ENCODE results near the gene ZNF44. TPM values are rescaled to one million over a fixed set of nuclear protein-coding genes. Genes with fewer than 3 reads are reported as not detected.
"Not testable (repeated sequence)": the region's sequence is repeated elsewhere in the genome, so short reads cannot be mapped to it uniquely, and the experiment has no call there.

Gene ZNF44
- total RNA-seq, 1 donor from 2014 or later = 10.4 TPM

- H3K4me1 ChIP-seq = no peaks in the 10 kb centered on the region
- no peaks in the 10 kb centered on the region for H3K27me3 ChIP-seq
- peaks cover 24 to 39% of the 10 kb centered on the region in 2 donors for H3K36me3 ChIP-seq
- intact Hi-C loops (cut with DNase I) = no loop called here
- peaks cover 0 to 15% of the 10 kb centered on the region in 2 donors for H3K9me3 ChIP-seq
- no peak overlapping the region for H3K27ac ChIP-seq
- DNase-seq (ENCODE audit: low spot score in 2 of 2) = no peak
- no peak for TF ChIP-seq CTCF (IDR thresholded peaks at IDR 0.05)
- no peak overlapping the region for H3K4me3 ChIP-seq
Observed at GRCh38 chr19:12325690-12326089, 31.0 kb upstream of the ZNF44 start.

DNA sequence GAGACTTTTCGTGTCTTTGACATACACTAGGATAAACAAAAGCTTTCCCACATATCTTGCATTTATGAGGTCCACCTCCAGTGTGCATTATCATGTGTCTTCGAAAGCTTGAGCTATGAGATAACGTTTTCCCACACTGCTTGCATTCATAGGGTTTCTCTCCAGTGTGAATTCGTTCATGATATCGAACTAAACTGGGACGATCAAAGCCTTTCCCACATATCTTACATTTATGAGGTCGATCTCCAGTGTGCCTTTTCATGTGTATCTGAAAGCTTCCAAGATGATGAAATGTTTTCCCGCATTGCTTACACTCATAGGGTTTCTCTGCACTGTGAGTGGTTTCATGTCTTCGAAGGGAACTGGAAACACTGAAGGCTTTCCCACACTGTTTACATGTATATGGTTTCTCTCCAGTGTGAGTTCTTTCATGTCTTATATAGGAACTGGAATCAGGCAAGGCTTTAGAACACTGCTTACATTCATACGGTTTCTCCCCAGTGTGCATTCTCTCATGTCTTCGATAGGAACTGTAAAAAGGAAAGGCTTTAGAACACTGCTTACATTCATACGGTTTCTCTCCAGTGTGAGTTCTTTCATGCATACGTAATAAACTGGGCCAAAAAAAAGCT, 24.2 kb upstream of the ZNF44 start:
- H3K4me3 ChIP-seq = no peak overlapping the region
- intact Hi-C loops (cut with DNase I) = no loop called here
- peaks cover 54 to 75% of the 10 kb centered on the region in 2 donors for H3K36me3 ChIP-seq
- no peak for DNase-seq (ENCODE audit: low spot score in 2 of 2)
- no peak for TF ChIP-seq CTCF (IDR thresholded peaks at IDR 0.05)
- H3K4me1 ChIP-seq = no peaks in the 10 kb centered on the region
- H3K27me3 ChIP-seq = no peaks in the 10 kb centered on the region
- H3K9me3 ChIP-seq = peaks cover 3 to 46% of the 10 kb centered on the region in 2 donors
- no peak overlapping the region for H3K27ac ChIP-seq

DNA sequence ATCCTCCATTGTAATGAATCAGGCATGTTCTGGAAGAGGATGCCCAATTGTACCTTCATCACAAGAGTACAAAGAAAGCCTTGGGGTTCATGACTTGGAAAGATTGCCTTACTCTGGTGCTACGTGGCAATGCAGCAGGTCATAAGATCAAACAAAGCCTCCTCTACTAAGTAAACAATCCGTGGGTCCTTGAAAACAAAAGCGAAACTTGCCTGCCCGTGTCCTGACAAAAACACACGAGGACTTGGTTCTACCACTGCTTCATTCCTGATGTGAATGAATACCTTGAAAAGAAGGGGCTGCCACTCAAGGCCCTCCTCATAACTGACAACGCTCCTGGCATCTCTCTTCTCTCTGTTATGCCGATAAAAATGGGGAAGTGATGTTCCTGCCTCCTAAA, 19.9 kb upstream of the ZNF44 start:
- DNase-seq (ENCODE audit: low spot score in 2 of 2) = no peak
- H3K36me3 ChIP-seq = peaks cover 21 to 35% of the 10 kb centered on the region in 2 donors
- intact Hi-C loops (cut with DNase I) = no loop called here
- TF ChIP-seq CTCF (IDR thresholded peaks at IDR 0.05) = no peak
- H3K27me3 ChIP-seq = no peaks in the 10 kb centered on the region
- no peak overlapping the region for H3K4me3 ChIP-seq
- H3K27ac ChIP-seq = no peak overlapping the region
- no peaks in the 10 kb centered on the region for H3K4me1 ChIP-seq
- H3K9me3 ChIP-seq = peaks cover 3 to 21% of the 10 kb centered on the region in 2 donors

- H3K4me3 ChIP-seq; H3K36me3 ChIP-seq; H3K9me3 ChIP-seq; DNase-seq (ENCODE audit: low spot score in 2 of 2); H3K27me3 ChIP-seq; intact Hi-C loops (cut with DNase I); H3K27ac ChIP-seq; H3K4me1 ChIP-seq: not testable (repeated sequence)
Observed at GRCh38 chr19:12308891-12309290, 14.2 kb upstream of the ZNF44 start.

DNA sequence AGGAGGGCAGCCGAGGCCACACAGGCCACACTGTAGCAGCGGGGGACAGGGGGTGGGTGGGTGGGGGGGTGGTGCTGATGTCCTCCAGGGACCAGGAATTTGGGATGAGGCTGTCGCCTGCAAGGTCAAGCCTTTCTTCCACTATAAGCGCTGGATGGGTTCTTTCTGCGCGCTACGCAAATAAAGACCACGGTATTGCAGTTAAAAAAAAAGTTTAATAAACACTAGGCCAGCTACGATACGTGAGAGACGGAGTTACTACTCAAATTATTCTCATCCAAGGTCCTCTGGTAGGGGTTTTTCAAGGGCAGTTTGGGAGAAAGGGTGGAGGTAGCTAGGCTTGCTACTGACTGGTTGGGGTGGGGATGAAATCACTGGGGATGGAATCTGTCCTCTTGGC, 508 bp upstream of the ZNF44 start:
- no peak for TF ChIP-seq CTCF (IDR thresholded peaks at IDR 0.05)
- no peaks in the 10 kb centered on the region for H3K27me3 ChIP-seq
- intact Hi-C loops (cut with DNase I) = loop anchor here (1.0 to 10.0 kb wide), 7 partner anchors 38 to 440 kb away; partner anchors contain the start of genes GET3, TRIR, ZNF136 and ZNF443
- H3K9me3 ChIP-seq = no peaks in the 10 kb centered on the region
- peak overlapping the region; percentile 84 for H3K27ac ChIP-seq
- peaks cover 8 to 15% of the 10 kb centered on the region in 2 donors for H3K4me1 ChIP-seq
- no peak for DNase-seq (ENCODE audit: low spot score in 2 of 2)
- no peaks in the 10 kb centered on the region for H3K36me3 ChIP-seq
- peak overlapping the region; percentile 76 to 80 for H3K4me3 ChIP-seq

DNA sequence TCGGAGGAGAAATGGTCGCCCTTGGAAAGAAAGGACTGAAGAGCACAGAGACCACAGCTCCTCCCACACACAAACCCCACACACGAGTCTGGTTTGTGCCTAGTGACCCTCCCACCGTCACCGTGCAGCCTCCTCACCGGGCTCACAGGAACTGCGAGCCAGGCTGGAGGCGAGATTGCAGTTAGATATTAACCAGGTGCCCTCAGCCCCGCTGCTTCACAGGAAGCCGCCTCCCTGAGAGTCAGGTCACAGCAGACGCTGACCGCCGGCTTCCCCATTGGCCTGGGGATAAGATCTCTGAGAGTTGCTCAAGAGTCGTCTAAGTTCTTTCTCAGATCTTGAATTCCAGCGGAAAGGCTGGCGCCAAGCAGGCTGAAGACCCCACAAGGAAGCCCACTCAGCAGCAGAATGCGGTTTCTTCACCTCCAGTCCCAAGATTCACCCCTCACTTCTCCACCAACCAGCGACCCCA, 870 bp downstream of the ZNF44 start:
- H3K36me3 ChIP-seq = no peaks in the 10 kb centered on the region
- H3K27me3 ChIP-seq = no peaks in the 10 kb centered on the region
- peak overlapping the region; percentile 76 to 80 for H3K4me3 ChIP-seq
- H3K4me1 ChIP-seq = peaks cover 11 to 19% of the 10 kb centered on the region in 2 donors
- H3K27ac ChIP-seq = peak overlapping the region; percentile 84
- peak; percentile 33 to 77 for DNase-seq (ENCODE audit: low spot score in 2 of 2)
- intact Hi-C loops (cut with DNase I) = loop anchor here (1.0 to 10.0 kb wide), 6 partner anchors 39 to 441 kb away; partner anchors contain the start of genes GET3, TRIR, ZNF443 and ZNF563
- no peak for TF ChIP-seq CTCF (IDR thresholded peaks at IDR 0.05)
- H3K9me3 ChIP-seq = no peaks in the 10 kb centered on the region
